HepG2 (cell line): ENCODE data around the gene HYDIN. TPM values are rescaled to one million over a fixed set of nuclear protein-coding genes. Genes with fewer than 3 reads are reported as not detected.

ENCODE experiments used
- AHR ChIP-seq: IDR thresholded peaks from 2 replicates; pipeline ENCODE4 v1.6.1; 2018; ENCODE audit warnings: missing genetic modification reagents, missing compliant biosample characterization
- GRHL1 ChIP-seq: sonication (generic); formaldehyde crosslinking; conservative IDR thresholded peaks from 2 replicates; pipeline ENCODE4 v1.8.0; 2022; ENCODE audit warnings: missing genetic modification reagents
- HNF1A ChIP-seq, 2 experiments: sonication (generic) in 1 of 2; formaldehyde crosslinking in 1 of 2; IDR thresholded peaks; 2 replicates each; pipeline versions ENCODE4 v1.4.0 to v1.6.1; 2016 to 2020; ENCODE audit warnings: borderline replicate concordance in 1 of 2, low read depth in 1 of 2, mild to moderate bottlenecking in 1 of 2, missing genetic modification reagents in 1 of 2
- HNRNPH1 ChIP-seq: fragments of 200-400 bp; formaldehyde crosslinking; optimal IDR thresholded peaks from 2 replicates; pipeline ENCODE3; 2017; ENCODE audit warnings: mild to moderate bottlenecking, low read depth, low read length
- HOXA5 ChIP-seq: sonication (generic); formaldehyde crosslinking; IDR thresholded peaks from 2 replicates; pipeline ENCODE4 v1.4.0; 2020; ENCODE audit warnings: missing genetic modification reagents
- HOXA9 ChIP-seq: sonication (generic); formaldehyde crosslinking; IDR thresholded peaks from 2 replicates; pipeline ENCODE4 v1.8.1; 2022; ENCODE audit warnings: missing genetic modification reagents, mild to moderate bottlenecking, moderate library complexity, borderline replicate concordance
- MTA3 ChIP-seq: sonication (generic); formaldehyde crosslinking; IDR thresholded peaks from 2 replicates; pipeline ENCODE4 v1.4.0; 2020; ENCODE audit warnings: missing genetic modification reagents
- MTF2 ChIP-seq: sonication (generic); formaldehyde crosslinking; IDR thresholded peaks from 2 replicates; pipeline ENCODE4 v1.5.0; 2020; ENCODE audit warnings: missing genetic modification reagents, borderline replicate concordance
- NFKBIZ ChIP-seq: IDR thresholded peaks from 2 replicates; pipeline ENCODE4 v1.6.1; 2018; ENCODE audit warnings: missing genetic modification reagents, missing compliant biosample characterization
- PHF5A ChIP-seq: IDR thresholded peaks from one replicate; pipeline ENCODE4 v1.6.1; 2018; ENCODE audit warnings: low read depth, missing genetic modification reagents; ENCODE audit not compliant: unreplicated experiment
- REST ChIP-seq, 2 experiments: IDR thresholded peaks; 2 replicates each; pipeline ENCODE4 v1.6.1; 2011 to 2012; ENCODE audit warnings: low read length in 2 of 2, borderline replicate concordance in 1 of 2, low read depth in 1 of 2, mild to moderate bottlenecking in 1 of 2, moderate library complexity in 1 of 2
- SRSF9 ChIP-seq: fragments of 200-400 bp; formaldehyde crosslinking; IDR thresholded peaks from 2 replicates; pipeline ENCODE4 v1.6.1; 2018; ENCODE audit warnings: borderline replicate concordance, mild to moderate bottlenecking, low read depth, low read length; ENCODE audit not compliant: insufficient read depth, poor library complexity, severe bottlenecking
- ZNF143 ChIP-seq: sonication (generic); formaldehyde crosslinking; IDR thresholded peaks from 2 replicates; pipeline ENCODE4 v1.4.0; 2020; ENCODE audit warnings: missing genetic modification reagents
- ZNF264 ChIP-seq: sonication (generic); formaldehyde crosslinking; IDR thresholded peaks from 2 replicates; pipeline ENCODE4 v1.4.0; 2020; ENCODE audit warnings: missing genetic modification reagents
- ZNF432 ChIP-seq: sonication (generic); formaldehyde crosslinking; IDR thresholded peaks from 2 replicates; pipeline ENCODE4 v1.5.0; 2020; ENCODE audit warnings: missing genetic modification reagents, mild to moderate bottlenecking, borderline replicate concordance
- ZNF704 ChIP-seq: sonication (generic); formaldehyde crosslinking; IDR thresholded peaks from 2 replicates; pipeline ENCODE4 v1.8.1; 2023; ENCODE audit warnings: mild to moderate bottlenecking, inconsistent platforms, moderate library complexity, missing genetic modification reagents, borderline replicate concordance
- polyA plus RNA-seq, 8 experiments: library from polyadenylated mRNA; depleted of rRNA in 3 of 8; stranded (reverse) in 7 of 8; unstranded in 1 of 8; fragments of >200 nt; fragmentation: Illumina TruSeq in 4 of 8; extraction: Trizol in 4 of 8; gene quantifications; 2 replicates each; pipeline versions ENCODE4 v1.2.1 to v1.2.3, GENCODE V29; 2011 to 2016; ENCODE audit warnings: low read depth in 4 of 8, missing spikeins in 1 of 8, mixed read lengths in 1 of 8; ENCODE audit not compliant: insufficient read depth in 1 of 8
- total RNA-seq, 5 experiments: library from RNA; depleted of rRNA; stranded (reverse); fragments of >200 nt; fragmentation: Illumina TruSeq; extraction: Trizol; gene quantifications; 2 replicates each; pipeline ENCODE4 v1.2.3, GENCODE V29; 2016; ENCODE audit warnings: low read depth in 1 of 5

The HYDIN gene
- total and polyA plus RNA-seq, 2 of the 13 experiments (the other 11 are each of a cell fraction or from before 2014, with no cell fraction given), result not detected

- TF ChIP-seq HOXA9 (CRISPR knock-in tag) (peak; percentile 43; the same call in 1 of the 2 replicates), AHR (CRISPR knock-in tag) (0 out of 2 replicates have a peak, but pooled peaks have one; percentile 53), MTF2 (CRISPR knock-in tag) (0 out of 2 replicates have a peak, but pooled peaks have one; percentile 18), GRHL1 (no peak), ZNF704 (CRISPR knock-in tag) (no peak), HNRNPH1 (no peak), NFKBIZ (CRISPR knock-in tag) (peak; percentile 53; the same call in 1 of the 2 replicates), PHF5A (peak; percentile 42), MTA3 (CRISPR knock-in tag) (no peak), HNF1A (IDR thresholded peaks at IDR 0.05; ENCODE audit: low read depth) (no peak), HNF1A (CRISPR knock-in tag; IDR thresholded peaks at IDR 0.05; ENCODE audit: borderline replicate concordance) (peak; percentile 61; the same call in 1 of the 2 replicates), SRSF9 (no peak), REST (IDR thresholded peaks at IDR 0.05; ENCODE audit: borderline replicate concordance in 1 of 2, low read depth in 1 of 2, low read length in 2 of 2) (no peak; a peak in 1 of 4 replicates), HOXA5 (CRISPR knock-in tag) (0 out of 2 replicates have a peak, but pooled peaks have one; percentile 41), ZNF264 (CRISPR knock-in tag) (no peak; the same call in 1 of the 2 replicates), ZNF143 (CRISPR knock-in tag) (peak; percentile 45; the same call in 1 of the 2 replicates), ZNF432 (CRISPR knock-in tag) (no peak)
These were observed 429.6 kb downstream of the HYDIN start, which contains the start of gene VAC14 (continued) for GRCh38 chr16:70800781-70801480.
